ENCODE results near the gene MCM8. TPM values are rescaled to one million over a fixed set of nuclear protein-coding genes. Genes with fewer than 3 reads are reported as not detected.
"Not testable (repeated sequence)": the region's sequence is repeated elsewhere in the genome, so short reads cannot be mapped to it uniquely, and the experiment has no call there.

Gene MCM8
- total RNA-seq, 2 donors from 2014 or later: 26.1 to 43.0 TPM

DNA sequence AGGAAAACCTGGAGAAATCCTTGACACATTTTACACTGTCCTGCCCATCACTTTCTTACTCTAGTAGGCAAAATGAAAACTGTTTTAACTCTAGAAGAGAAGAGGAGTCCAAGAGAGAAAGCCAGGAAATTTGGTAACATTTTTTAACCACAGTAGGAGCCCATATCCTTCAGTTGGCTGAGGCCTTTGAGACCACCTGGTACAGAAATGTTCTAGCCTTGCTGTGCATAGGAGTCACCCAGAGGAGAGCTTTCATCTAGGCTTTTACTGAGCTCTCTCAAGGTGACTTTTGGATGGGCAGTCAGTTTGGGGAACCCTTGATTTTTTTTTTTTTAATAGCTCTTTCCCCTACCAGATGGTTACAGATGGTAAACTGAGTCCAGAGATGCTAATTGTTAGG, 78.4 kb downstream of the MCM8 start:
- Mint-ChIP-seq H3K4me3 (no peak overlapping the region), H3K27ac (no peak overlapping the region), H3K4me1 (no peaks in the 10 kb centered on the region), H3K27me3 (ENCODE audit: insufficient read depth) (no peaks in the 10 kb centered on the region), H3K9me3 (peaks cover 20% of the 10 kb centered on the region), H3K36me3 (ENCODE audit: low read depth) (peaks cover 52% of the 10 kb centered on the region)
- peaks cover 67% of the 10 kb centered on the region for H3K36me3 ChIP-seq (ENCODE audit: control insufficient read depth, insufficient read depth, low read length)
- H3K27ac ChIP-seq (ENCODE audit: low read depth, low read length): no peak overlapping the region
- no peak for DNase-seq
- H3K27me3 ChIP-seq (ENCODE audit: control insufficient read depth, insufficient read depth, low read length, poor library complexity, severe bottlenecking): no peaks in the 10 kb centered on the region
- H3K4me3 ChIP-seq (ENCODE audit: low read length): no peak overlapping the region
- H3K4me1 ChIP-seq (ENCODE audit: control insufficient read depth, insufficient read depth, low read length): peaks cover 3% of the 10 kb centered on the region
- TF ChIP-seq, protein P1, sequence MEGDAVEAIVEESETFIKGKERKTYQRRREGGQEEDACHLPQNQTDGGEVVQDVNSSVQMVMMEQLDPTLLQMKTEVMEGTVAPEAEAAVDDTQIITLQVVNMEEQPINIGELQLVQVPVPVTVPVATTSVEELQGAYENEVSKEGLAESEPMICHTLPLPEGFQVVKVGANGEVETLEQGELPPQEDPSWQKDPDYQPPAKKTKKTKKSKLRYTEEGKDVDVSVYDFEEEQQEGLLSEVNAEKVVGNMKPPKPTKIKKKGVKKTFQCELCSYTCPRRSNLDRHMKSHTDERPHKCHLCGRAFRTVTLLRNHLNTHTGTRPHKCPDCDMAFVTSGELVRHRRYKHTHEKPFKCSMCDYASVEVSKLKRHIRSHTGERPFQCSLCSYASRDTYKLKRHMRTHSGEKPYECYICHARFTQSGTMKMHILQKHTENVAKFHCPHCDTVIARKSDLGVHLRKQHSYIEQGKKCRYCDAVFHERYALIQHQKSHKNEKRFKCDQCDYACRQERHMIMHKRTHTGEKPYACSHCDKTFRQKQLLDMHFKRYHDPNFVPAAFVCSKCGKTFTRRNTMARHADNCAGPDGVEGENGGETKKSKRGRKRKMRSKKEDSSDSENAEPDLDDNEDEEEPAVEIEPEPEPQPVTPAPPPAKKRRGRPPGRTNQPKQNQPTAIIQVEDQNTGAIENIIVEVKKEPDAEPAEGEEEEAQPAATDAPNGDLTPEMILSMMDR (conservative IDR thresholded peaks at IDR 0.05): no peak
- peaks cover 22% of the 10 kb centered on the region for H3K9me3 ChIP-seq (ENCODE audit: control insufficient read depth, low read length)
- no peak overlapping the region for H3K9ac ChIP-seq (ENCODE audit: extremely low read depth, low read length, poor library complexity, severe bottlenecking)

- no peaks in the 10 kb centered on the region for H3K27me3 Mint-ChIP-seq (ENCODE audit: insufficient read depth)
- H3K27ac Mint-ChIP-seq: no peak overlapping the region
- peaks cover 13% of the 10 kb centered on the region for H3K9me3 Mint-ChIP-seq
- H3K9ac ChIP-seq (ENCODE audit: extremely low read depth, low read length, poor library complexity, severe bottlenecking): no peak overlapping the region
- no peak overlapping the region for H3K4me3 Mint-ChIP-seq
- WGBS, 2 experiments (ENCODE audit: insufficient coverage in 1 of 2, insufficient read length in 1 of 2): 94 to 100% methylated on average over 3 to 6 of the region's 6 CpGs
- peaks cover 3% of the 10 kb centered on the region for H3K4me1 ChIP-seq (ENCODE audit: control insufficient read depth, insufficient read depth, low read length)
- peaks cover 51% of the 10 kb centered on the region for H3K36me3 Mint-ChIP-seq (ENCODE audit: low read depth)
- H3K4me3 ChIP-seq (ENCODE audit: low read length): no peak overlapping the region
- TF ChIP-seq, protein P1 (conservative IDR thresholded peaks at IDR 0.05): no peak
- H3K4me1 Mint-ChIP-seq: no peaks in the 10 kb centered on the region
- H3K27me3 ChIP-seq (ENCODE audit: control insufficient read depth, insufficient read depth, low read length, poor library complexity, severe bottlenecking): no peaks in the 10 kb centered on the region
- H3K9me3 ChIP-seq (ENCODE audit: control insufficient read depth, low read length): peaks cover 15% of the 10 kb centered on the region
- no peak for DNase-seq
- H3K36me3 ChIP-seq (ENCODE audit: control insufficient read depth, insufficient read depth, low read length): peaks cover 67% of the 10 kb centered on the region
- no peak overlapping the region for H3K27ac ChIP-seq (ENCODE audit: low read depth, low read length)
Observed at GRCh38 chr20:6029538-6029937, 79.1 kb downstream of the MCM8 start.

- DNase-seq: no peak
- Mint-ChIP-seq H3K9me3 (peaks cover 3% of the 10 kb centered on the region), H3K27me3 (ENCODE audit: insufficient read depth) (no peaks in the 10 kb centered on the region), H3K27ac (no peak overlapping the region), H3K4me1 (no peaks in the 10 kb centered on the region), H3K4me3 (no peak overlapping the region), H3K36me3 (ENCODE audit: low read depth) (peaks cover 46% of the 10 kb centered on the region)
- no peak overlapping the region for H3K4me3 ChIP-seq (ENCODE audit: low read length)
- H3K9me3 ChIP-seq (ENCODE audit: control insufficient read depth, low read length): peaks cover 5% of the 10 kb centered on the region
- H3K36me3 ChIP-seq (ENCODE audit: control insufficient read depth, insufficient read depth, low read length): peaks cover 61% of the 10 kb centered on the region
- H3K9ac ChIP-seq (ENCODE audit: extremely low read depth, low read length, poor library complexity, severe bottlenecking): no peak overlapping the region
- H3K27me3 ChIP-seq (ENCODE audit: control insufficient read depth, insufficient read depth, low read length, poor library complexity, severe bottlenecking): no peaks in the 10 kb centered on the region
- TF ChIP-seq, protein P1 (conservative IDR thresholded peaks at IDR 0.05): no peak
- 89 to 97% methylated on average over 3 to 6 of the region's 6 CpGs for WGBS, 2 experiments (ENCODE audit: insufficient coverage in 1 of 2, insufficient read length in 1 of 2)
- H3K4me1 ChIP-seq (ENCODE audit: control insufficient read depth, insufficient read depth, low read length): peaks cover 3% of the 10 kb centered on the region
- H3K27ac ChIP-seq (ENCODE audit: low read depth, low read length): no peak overlapping the region
Observed at GRCh38 chr20:6030453-6031080, 80.1 kb downstream of the MCM8 start.

DNA sequence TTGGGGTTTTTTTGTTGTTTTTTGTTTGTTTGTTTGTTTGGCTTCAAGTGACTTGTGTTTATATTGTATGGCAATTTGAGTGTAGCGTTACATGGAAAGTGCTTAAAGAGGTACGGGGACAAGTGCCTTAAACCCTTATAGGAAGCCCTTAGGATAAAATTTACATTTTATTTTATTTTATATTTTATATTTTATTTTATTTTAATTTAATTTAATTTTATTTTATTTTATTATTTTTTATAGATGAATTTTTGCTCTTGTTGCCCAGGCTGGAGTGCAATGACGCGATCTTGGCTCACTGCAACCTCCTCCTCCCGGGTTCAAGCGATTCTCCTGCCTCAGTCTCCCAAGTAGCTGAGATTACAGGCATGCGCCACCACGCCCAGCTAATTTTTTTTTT, 82.5 kb downstream of the MCM8 start:
- not testable (repeated sequence) for H3K9me3 ChIP-seq (ENCODE audit: control insufficient read depth, low read length); H3K27me3 ChIP-seq (ENCODE audit: control insufficient read depth, insufficient read depth, low read length, poor library complexity, severe bottlenecking); H3K27me3 Mint-ChIP-seq (ENCODE audit: insufficient read depth); H3K4me3 Mint-ChIP-seq; H3K9ac ChIP-seq (ENCODE audit: extremely low read depth, low read length, poor library complexity, severe bottlenecking); H3K9me3 Mint-ChIP-seq; H3K4me1 Mint-ChIP-seq; H3K4me1 ChIP-seq (ENCODE audit: control insufficient read depth, insufficient read depth, low read length); DNase-seq; H3K4me3 ChIP-seq (ENCODE audit: low read length); H3K27ac ChIP-seq (ENCODE audit: low read depth, low read length); H3K27ac Mint-ChIP-seq
- H3K36me3 ChIP-seq (ENCODE audit: control insufficient read depth, insufficient read depth, low read length): peaks cover 72% of the 10 kb centered on the region
- WGBS, 2 experiments (ENCODE audit: insufficient coverage in 1 of 2, insufficient read length in 1 of 2): 94 to 96% methylated on average over 4 to 8 of the region's 8 CpGs
- H3K36me3 Mint-ChIP-seq (ENCODE audit: low read depth): peaks cover 40% of the 10 kb centered on the region
